Common myeloid progenitor, CD34-positive (primary cell): ENCODE data around the gene CARMIL1.
A peak's percentile ranks its signal among the peaks of the same experiment; 100 is the strongest.

ENCODE experiments used
- CTCF ChIA-PET: fragments of 350-600 bp; sonication (Branson Sonifier 250); formaldehyde crosslinking; loops from one replicate; lab custom pipeline; 2021; ENCODE audit warnings: antibody characterized with exemption; lab: Charles Lee
- POLR2A ChIA-PET: fragments of 350-600 bp; sonication (Branson Sonifier 250); formaldehyde crosslinking; loops from one replicate; lab custom pipeline; 2021; ENCODE audit warnings: antibody characterized with exemption; lab: Charles Lee
- DNase-seq, 3 donors: peaks; one replicate each; pipeline versions ENCODE4 v3.0.0 to v3.0.0-alpha.2; 2013
- H3K27ac ChIP-seq, 2 experiments: 1 replicate in 1 of 2; 2 replicates in 1 of 2; pipeline ENCODE4 v1.7.0; 2013; ENCODE audit warnings: inconsistent platforms in 2 of 2, low read length in 2 of 2, mild to moderate bottlenecking in 2 of 2, low read depth in 1 of 2, moderate library complexity in 1 of 2; ENCODE audit not compliant: severe bottlenecking in 2 of 2, insufficient read depth in 1 of 2, poor library complexity in 1 of 2
- H3K27me3 ChIP-seq, 5 experiments: replicated peaks in 2 of 5; 1 replicate in 3 of 5; 2 replicates in 2 of 5; pipeline versions ENCODE4 v1.6.1 to v1.7.0; 2013; ENCODE audit warnings: low read length in 4 of 5, mild to moderate bottlenecking in 2 of 5, moderate library complexity in 2 of 5, inconsistent platforms in 1 of 5; ENCODE audit not compliant: insufficient read depth in 5 of 5, control insufficient read depth in 4 of 5
- H3K36me3 ChIP-seq, 4 experiments: 1 replicate in 2 of 4; 2 replicates in 2 of 4; pipeline versions ENCODE4 v1.6.1 to v1.7.0; 2013; ENCODE audit warnings: low read length in 3 of 4, control low read depth in 1 of 4, mild to moderate bottlenecking in 1 of 4; ENCODE audit not compliant: control insufficient read depth in 4 of 4, insufficient read depth in 4 of 4
- H3K4me1 ChIP-seq, 4 experiments: 1 replicate in 3 of 4; 2 replicates in 1 of 4; pipeline versions ENCODE4 v1.6.1 to v1.7.1; 2013; ENCODE audit warnings: low read length in 3 of 4, mild to moderate bottlenecking in 3 of 4, control low read depth in 1 of 4, inconsistent platforms in 1 of 4, moderate library complexity in 1 of 4; ENCODE audit not compliant: control insufficient read depth in 4 of 4, insufficient read depth in 4 of 4; ENCODE audit errors: control extremely low read depth in 1 of 4
- H3K4me3 ChIP-seq, 7 experiments: 1 replicate in 4 of 7; 2 replicates in 3 of 7; pipeline versions ENCODE4 v1.5.1 to v1.7.0; 2013; ENCODE audit warnings: mild to moderate bottlenecking in 7 of 7, low read length in 6 of 7, moderate library complexity in 6 of 7, inconsistent platforms in 2 of 7, low read depth in 2 of 7, control low read depth in 1 of 7; ENCODE audit not compliant: insufficient read depth in 4 of 7, control insufficient read depth in 1 of 7; ENCODE audit errors: extremely low read depth in 1 of 7
- H3K9me3 ChIP-seq, 5 experiments: 1 replicate in 4 of 5; 2 replicates in 1 of 5; pipeline versions ENCODE4 v1.6.1 to v1.7.1; 2013; ENCODE audit warnings: low read length in 4 of 5, mild to moderate bottlenecking in 2 of 5, inconsistent platforms in 1 of 5, low read depth in 1 of 5, moderate library complexity in 1 of 5; ENCODE audit not compliant: control insufficient read depth in 4 of 5, insufficient read depth in 2 of 5; ENCODE audit errors: control extremely low read depth in 1 of 5
- WGBS: methylation state at CpG from one replicate; pipeline ENCODE4 v1.1.5; 2013; ENCODE audit not compliant: insufficient coverage; 5-methylcytosine and 5-hydroxymethylcytosine counted together

CARMIL1 gene

GRCh38 chr6:25558155-25558817, 279.1 kb downstream of the CARMIL1 start:
- POLR2A ChIA-PET, result no interaction called here
- H3K9me3 ChIP-seq, result no peaks in the 10 kb centered on the region
- 96% methylated on average over 2 of the region's 3 CpGs for WGBS
- H3K27me3 ChIP-seq, result no peaks in the 10 kb centered on the region
- no peak overlapping the region for H3K27ac ChIP-seq
- no peak for DNase-seq
- H3K4me3 ChIP-seq, result no peak overlapping the region
- peaks cover 0 to 3% (median 0%) of the 10 kb centered on the region in 4 experiments for H3K36me3 ChIP-seq
- CTCF ChIA-PET, result interaction anchor here (0.9 to 4.8 kb wide), 9 partner anchors 8 to 335 kb away, joined by 3 to 19 read pairs (median 6); no protein-coding TSS in a partner anchor
- no peaks in the 10 kb centered on the region for H3K4me1 ChIP-seq

DNA sequence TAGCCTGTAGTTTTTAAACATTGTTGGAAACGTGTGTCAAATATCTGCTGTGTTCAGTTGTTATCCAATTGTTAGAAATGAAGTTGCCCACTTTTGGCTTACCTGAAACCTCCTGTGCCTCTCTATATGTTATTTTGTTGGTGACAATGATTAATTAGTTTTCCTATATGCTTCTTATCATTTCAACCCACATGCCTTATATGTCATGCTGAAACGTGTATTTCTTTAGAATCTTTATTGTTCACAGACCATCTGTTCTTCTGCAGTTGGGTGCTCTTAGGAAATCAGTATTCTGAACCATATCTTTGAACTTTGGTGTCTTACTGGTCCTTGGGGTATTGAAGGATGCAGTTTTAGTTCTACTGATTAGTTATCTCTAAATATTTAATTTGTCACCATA, 281.7 kb downstream of the CARMIL1 start:
- Histone ChIP-seq H3K4me3 (no peak overlapping the region), H3K27ac (no peak overlapping the region), H3K4me1 (peaks cover 0 to 3% (median 1%) of the 10 kb centered on the region in 4 experiments), H3K27me3 (no peaks in the 10 kb centered on the region), H3K9me3 (no peaks in the 10 kb centered on the region), H3K36me3 (peaks cover 0 to 3% (median 0%) of the 10 kb centered on the region in 4 experiments)
- ChIA-PET POLR2A (no interaction called here), CTCF (no interaction called here)
- DNase-seq, result peak in 1 of 3 donors; percentile 21
- WGBS, result no CpG with 5 or more reads among the region's 2 CpGs

- Histone ChIP-seq H3K4me3 (no peak overlapping the region), H3K9me3 (no peaks in the 10 kb centered on the region), H3K27me3 (no peaks in the 10 kb centered on the region), H3K36me3 (no peaks in the 10 kb centered on the region), H3K4me1 (peaks cover 0 to 3% (median 1%) of the 10 kb centered on the region in 4 experiments), H3K27ac (no peak overlapping the region)
- CTCF ChIA-PET, result interaction anchor here (0.7 to 1.7 kb wide), 7 partner anchors 9 to 299 kb away, joined by 3 to 5 read pairs (median 4); no protein-coding TSS in a partner anchor
- DNase-seq, result peak; percentile 24 to 76 (median 71)
- POLR2A ChIA-PET, result no interaction called here
These were observed 285.8 kb downstream of the CARMIL1 start for GRCh38 chr6:25564943-25565342.

GRCh38 chr6:25570578-25570977, 291.4 kb downstream of the CARMIL1 start:
- Histone ChIP-seq H3K27me3 (no peaks in the 10 kb centered on the region), H3K36me3 (no peaks in the 10 kb centered on the region), H3K4me1 (peaks cover 0 to 5% (median 2%) of the 10 kb centered on the region in 4 experiments), H3K4me3 (no peak overlapping the region), H3K27ac (no peak overlapping the region), H3K9me3 (no peaks in the 10 kb centered on the region)
- DNase-seq, result no peak
- CTCF ChIA-PET, result interaction anchor here (0.8 kb wide), 1 partner anchor 81 kb away, joined by 3 read pairs; no protein-coding TSS in a partner anchor
- POLR2A ChIA-PET, result no interaction called here
- no CpG with 5 or more reads among the region's 2 CpGs for WGBS

GRCh38 chr6:25576919-25577318, 297.7 kb downstream of the CARMIL1 start:
- no peak overlapping the region for H3K27ac ChIP-seq
- CTCF ChIA-PET, result interaction anchor here (1.2 to 1.5 kb wide), 2 partner anchors 10 to 20 kb away, joined by 3 to 7 read pairs; no protein-coding TSS in a partner anchor
- no peaks in the 10 kb centered on the region for H3K4me1 ChIP-seq
- peaks cover 0 to 3% (median 0%) of the 10 kb centered on the region in 4 experiments for H3K36me3 ChIP-seq
- no peak overlapping the region for H3K4me3 ChIP-seq
- no peaks in the 10 kb centered on the region for H3K9me3 ChIP-seq
- DNase-seq, result no peak
- POLR2A ChIA-PET, result interaction anchor here (0.6 kb wide), 1 partner anchor 274 kb away, joined by 3 read pairs; no protein-coding TSS in a partner anchor
- WGBS, result 100% methylated on average over 1 of the region's 2 CpGs
- H3K27me3 ChIP-seq, result no peaks in the 10 kb centered on the region

DNA sequence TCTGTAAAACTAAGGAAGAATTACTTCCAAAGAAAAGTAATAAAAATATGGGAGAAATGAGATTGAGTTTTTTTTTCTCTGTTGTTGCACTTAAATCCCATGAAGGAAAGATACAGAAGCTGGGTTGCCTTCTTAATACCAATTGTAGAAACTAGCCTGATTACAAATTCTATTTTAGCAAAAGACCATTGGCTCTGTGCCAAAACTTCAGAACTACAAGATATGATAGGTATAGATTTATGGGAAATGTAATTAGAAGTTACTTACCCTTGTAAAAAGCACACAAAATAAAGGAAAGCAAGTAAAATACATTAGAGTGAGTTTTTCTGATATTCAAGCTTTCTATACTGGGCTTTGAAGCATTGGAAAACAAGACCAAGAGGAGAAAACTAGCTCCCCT, 299.4 kb downstream of the CARMIL1 start:
- Histone ChIP-seq H3K4me1 (no peaks in the 10 kb centered on the region), H3K27me3 (no peaks in the 10 kb centered on the region), H3K9me3 (no peaks in the 10 kb centered on the region), H3K27ac (no peak overlapping the region), H3K36me3 (peaks cover 0 to 3% (median 1%) of the 10 kb centered on the region in 4 experiments), H3K4me3 (no peak overlapping the region)
- DNase-seq, result no peak
- POLR2A ChIA-PET, result no interaction called here
- CTCF ChIA-PET, result no interaction called here

GRCh38 chr6:25579391-25579883, 300.3 kb downstream of the CARMIL1 start:
- H3K36me3 ChIP-seq, result peaks cover 0 to 3% (median 1%) of the 10 kb centered on the region in 4 experiments
- no peak overlapping the region for H3K27ac ChIP-seq
- WGBS, result no CpG with 5 or more reads among the region's 2 CpGs
- CTCF ChIA-PET, result interaction anchor here (0.7 to 1.3 kb wide), 3 partner anchors 15 to 1028 kb away, joined by 3 to 4 read pairs (median 3); no protein-coding TSS in a partner anchor
- H3K4me1 ChIP-seq, result no peaks in the 10 kb centered on the region
- no peak overlapping the region for H3K4me3 ChIP-seq
- H3K9me3 ChIP-seq, result no peaks in the 10 kb centered on the region
- POLR2A ChIA-PET, result no interaction called here
- H3K27me3 ChIP-seq, result no peaks in the 10 kb centered on the region
- no peak for DNase-seq
